ENCODE measurements around the gene CSTPP1. TPM values are rescaled to one million over a fixed set of nuclear protein-coding genes. Genes with fewer than 3 reads are reported as not detected.

Gene CSTPP1
- total RNA-seq, 1 experiment from 2014 or later: 88.3 TPM

DNA sequence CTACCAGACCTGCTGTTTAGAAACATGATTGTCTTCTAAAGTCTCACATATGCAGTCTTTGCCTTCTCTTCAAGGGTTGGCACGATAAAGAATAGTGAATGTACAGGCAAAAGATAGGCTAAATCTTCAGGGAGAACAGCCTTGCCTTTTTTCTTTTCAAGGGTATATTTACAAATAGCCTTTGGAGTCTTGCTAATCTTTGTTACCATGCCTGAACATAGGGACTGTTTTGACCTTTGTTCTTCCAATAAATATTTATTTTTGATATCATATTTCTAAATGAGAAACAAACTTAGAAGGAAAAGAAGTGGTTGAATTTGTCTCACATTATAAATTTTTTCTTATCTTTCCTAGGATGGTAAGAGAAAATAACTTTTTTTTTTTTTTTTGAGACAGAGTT, 12.7 kb downstream of the CSTPP1 start:
- H3K27ac ChIP-seq: no peak overlapping the region
- intact Hi-C loops (cut with micrococcal nuclease; ENCODE audit: unreplicated experiment): no loop called here
- POLR2A ChIA-PET (ENCODE audit: unreplicated experiment): interaction anchor here (0.5 kb wide), 1 partner anchor 33 kb away, joined by 3 read pairs; no protein-coding TSS in a partner anchor
- TF ChIP-seq EZH2 (IDR thresholded peaks at IDR 0.05; ENCODE audit: low read depth): no peak
- TF ChIP-seq, protein P1, sequence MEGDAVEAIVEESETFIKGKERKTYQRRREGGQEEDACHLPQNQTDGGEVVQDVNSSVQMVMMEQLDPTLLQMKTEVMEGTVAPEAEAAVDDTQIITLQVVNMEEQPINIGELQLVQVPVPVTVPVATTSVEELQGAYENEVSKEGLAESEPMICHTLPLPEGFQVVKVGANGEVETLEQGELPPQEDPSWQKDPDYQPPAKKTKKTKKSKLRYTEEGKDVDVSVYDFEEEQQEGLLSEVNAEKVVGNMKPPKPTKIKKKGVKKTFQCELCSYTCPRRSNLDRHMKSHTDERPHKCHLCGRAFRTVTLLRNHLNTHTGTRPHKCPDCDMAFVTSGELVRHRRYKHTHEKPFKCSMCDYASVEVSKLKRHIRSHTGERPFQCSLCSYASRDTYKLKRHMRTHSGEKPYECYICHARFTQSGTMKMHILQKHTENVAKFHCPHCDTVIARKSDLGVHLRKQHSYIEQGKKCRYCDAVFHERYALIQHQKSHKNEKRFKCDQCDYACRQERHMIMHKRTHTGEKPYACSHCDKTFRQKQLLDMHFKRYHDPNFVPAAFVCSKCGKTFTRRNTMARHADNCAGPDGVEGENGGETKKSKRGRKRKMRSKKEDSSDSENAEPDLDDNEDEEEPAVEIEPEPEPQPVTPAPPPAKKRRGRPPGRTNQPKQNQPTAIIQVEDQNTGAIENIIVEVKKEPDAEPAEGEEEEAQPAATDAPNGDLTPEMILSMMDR (conservative IDR thresholded peaks at IDR 0.05): no peak
- H3K4me2 ChIP-seq: no peak overlapping the region
- no TSS peak for BruUV-seq (replicated peaks)
- H3K4me1 ChIP-seq (replicated peaks; ENCODE audit: insufficient read depth): 0 out of 2 replicates have a peak, but pooled peaks cover 5% of the 10 kb centered on the region
- CTCF ChIA-PET: no interaction called here
- H2AFZ ChIP-seq: no peak overlapping the region
- H3K4me3 ChIP-seq: no peak overlapping the region
- H3F3A ChIP-seq (ENCODE audit: insufficient read depth, low read depth): no peaks in the 10 kb centered on the region
- no peak for DNase-seq
- H3K9me3 ChIP-seq (ENCODE audit: insufficient read depth, low read depth): no peaks in the 10 kb centered on the region
- no peaks in the 10 kb centered on the region for H3K27me3 ChIP-seq (ENCODE audit: insufficient read depth, low read depth)
- no peaks in the 10 kb centered on the region for H3K36me3 ChIP-seq (ENCODE audit: low read depth)
- no peaks in the 10 kb centered on the region for H4K20me1 ChIP-seq (ENCODE audit: insufficient read depth)
- 0 out of 2 replicates have a peak, but pooled peaks cover 4% of the 10 kb centered on the region for H3K79me2 ChIP-seq (ENCODE audit: low read depth)
- no peaks in the 10 kb centered on the region for H3K9me2 ChIP-seq (ENCODE audit: insufficient read depth)

DNA sequence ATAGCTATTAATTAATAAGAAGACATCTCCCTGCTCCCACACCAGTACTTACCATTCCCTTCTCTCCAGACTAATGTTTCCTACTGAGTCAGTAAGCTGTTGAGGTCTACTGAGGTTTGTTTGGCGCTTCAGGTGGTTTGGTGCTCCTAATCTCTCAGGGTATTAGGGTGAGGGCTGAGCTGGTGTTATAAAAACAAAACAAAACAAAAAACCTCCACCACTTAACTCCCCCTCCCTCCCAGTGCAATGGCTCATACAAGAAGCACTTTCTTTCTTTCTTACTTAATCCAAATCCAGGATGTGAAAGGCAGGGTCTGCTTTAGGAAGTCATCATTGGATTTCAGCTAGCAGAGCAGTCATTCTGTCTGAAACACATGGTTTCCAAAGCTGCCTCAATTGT, 15.3 kb downstream of the CSTPP1 start:
- ChIA-PET POLR2A (ENCODE audit: unreplicated experiment) (no interaction called here), CTCF (no interaction called here)
- no peak overlapping the region for H3K4me3 ChIP-seq
- no peaks in the 10 kb centered on the region for H3K9me3 ChIP-seq (ENCODE audit: insufficient read depth, low read depth)
- no peak overlapping the region for H2AFZ ChIP-seq
- no TSS peak for BruUV-seq (replicated peaks)
- H3K9me2 ChIP-seq (ENCODE audit: insufficient read depth): no peaks in the 10 kb centered on the region
- no peaks in the 10 kb centered on the region for H3F3A ChIP-seq (ENCODE audit: insufficient read depth, low read depth)
- no peaks in the 10 kb centered on the region for H4K20me1 ChIP-seq (ENCODE audit: insufficient read depth)
- 0 out of 2 replicates have a peak, but pooled peaks cover 4% of the 10 kb centered on the region for H3K79me2 ChIP-seq (ENCODE audit: low read depth)
- no peak for TF ChIP-seq EZH2 (IDR thresholded peaks at IDR 0.05; ENCODE audit: low read depth)
- TF ChIP-seq, protein P1 (conservative IDR thresholded peaks at IDR 0.05): no peak
- intact Hi-C loops (cut with micrococcal nuclease; ENCODE audit: unreplicated experiment): no loop called here
- H3K27ac ChIP-seq: no peak overlapping the region
- H3K36me3 ChIP-seq (ENCODE audit: low read depth): no peaks in the 10 kb centered on the region
- no peaks in the 10 kb centered on the region for H3K27me3 ChIP-seq (ENCODE audit: insufficient read depth, low read depth)
- DNase-seq: no peak
- 0 out of 2 replicates have a peak, but pooled peaks cover 5% of the 10 kb centered on the region for H3K4me1 ChIP-seq (replicated peaks; ENCODE audit: insufficient read depth)
- H3K4me2 ChIP-seq: no peak overlapping the region

DNA sequence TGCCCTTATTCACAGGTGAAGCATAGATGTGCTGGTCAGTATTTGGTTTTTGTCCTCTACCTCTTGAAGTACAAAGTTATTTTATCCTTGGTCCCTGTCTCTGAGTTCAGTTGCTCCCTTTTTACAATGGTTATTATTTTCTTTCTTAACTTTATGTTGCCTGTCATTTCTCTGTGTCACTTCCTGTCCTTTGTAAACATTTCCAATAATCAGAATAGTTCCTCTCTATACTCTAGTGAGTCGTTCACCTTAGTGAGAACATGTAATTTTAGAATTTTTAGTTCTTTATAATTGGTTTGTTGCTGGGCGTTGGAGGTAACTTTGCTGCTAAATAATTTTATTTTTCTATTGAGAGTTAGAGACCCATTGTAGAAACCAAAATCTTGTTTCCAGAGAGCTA, 16.0 kb downstream of the CSTPP1 start:
- Histone ChIP-seq H3K4me3 (no peak overlapping the region), H3K79me2 (ENCODE audit: low read depth) (no peaks in the 10 kb centered on the region), H3K4me1 (replicated peaks; ENCODE audit: insufficient read depth) (0 out of 2 replicates have a peak, but pooled peaks cover 5% of the 10 kb centered on the region), H3K9me2 (ENCODE audit: insufficient read depth) (no peaks in the 10 kb centered on the region), H3K27me3 (ENCODE audit: insufficient read depth, low read depth) (no peaks in the 10 kb centered on the region), H4K20me1 (ENCODE audit: insufficient read depth) (0 out of 2 replicates have a peak, but pooled peaks cover 3% of the 10 kb centered on the region), H3K9me3 (ENCODE audit: insufficient read depth, low read depth) (no peaks in the 10 kb centered on the region), H3F3A (ENCODE audit: insufficient read depth, low read depth) (no peaks in the 10 kb centered on the region), H3K36me3 (ENCODE audit: low read depth) (0 out of 2 replicates have a peak, but pooled peaks cover 6% of the 10 kb centered on the region), H3K4me2 (no peak overlapping the region), H3K27ac (no peak overlapping the region), H2AFZ (no peak overlapping the region)
- no peak for TF ChIP-seq EZH2 (IDR thresholded peaks at IDR 0.05; ENCODE audit: low read depth)
- TF ChIP-seq, protein P1 (conservative IDR thresholded peaks at IDR 0.05): no peak
- POLR2A ChIA-PET (ENCODE audit: unreplicated experiment): no interaction called here
- no TSS peak for BruUV-seq (replicated peaks)
- intact Hi-C loops (cut with micrococcal nuclease; ENCODE audit: unreplicated experiment): no loop called here
- CTCF ChIA-PET: no interaction called here
- no peak for DNase-seq
